GM19025 (cell line): ENCODE measurements around the gene CARD16.

ENCODE experiments used
- ATAC-seq: cut with Tn5 transposase; IDR thresholded peaks from one replicate; pipeline ENCODE4 v1.9.1; 2021; ENCODE audit warnings: mild to moderate bottlenecking, low read depth, moderate library complexity; ENCODE audit not compliant: unreplicated experiment

CARD16 gene

DNA sequence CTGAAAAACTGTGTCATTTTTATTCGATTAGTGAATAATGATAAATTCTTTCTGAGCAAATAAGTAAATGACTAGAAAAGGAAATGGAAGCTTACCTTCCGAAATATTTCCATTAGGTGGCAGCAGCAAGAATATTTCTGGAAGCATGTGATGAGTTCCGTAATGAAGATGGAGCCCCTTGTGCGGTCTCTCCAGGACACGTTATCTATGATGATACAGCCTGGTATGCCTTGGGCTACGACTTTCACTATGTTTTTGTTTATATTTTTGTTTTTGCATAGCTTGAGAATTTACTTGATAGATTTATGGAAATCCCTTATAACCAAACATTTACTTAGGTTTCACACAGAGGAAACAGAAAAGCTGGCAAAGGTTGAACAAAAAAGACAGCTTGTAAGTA is 47.8 kb downstream of the CARD16 start:
- no peak for ATAC-seq

DNA sequence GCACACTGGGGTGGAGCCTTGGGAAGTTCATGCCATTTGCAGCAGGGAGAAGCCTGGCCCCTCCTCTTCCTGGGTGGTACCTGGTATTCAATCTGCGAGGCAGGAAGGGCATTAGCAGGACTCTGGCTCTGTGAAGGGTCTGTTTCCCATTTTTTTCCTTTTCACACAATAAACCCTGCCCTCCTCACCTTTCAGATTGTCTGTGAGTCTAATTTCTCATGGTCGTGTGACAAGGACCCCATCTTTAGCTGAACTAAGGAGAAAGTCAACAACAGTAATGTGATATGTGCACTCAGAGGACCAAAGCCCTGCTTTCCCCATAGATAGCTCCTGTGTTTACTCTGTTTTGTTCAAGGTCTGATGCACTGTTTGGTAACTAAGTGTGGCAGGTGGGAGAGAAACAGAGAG is 50.1 kb downstream of the CARD16 start:
- ATAC-seq, result no peak

DNA sequence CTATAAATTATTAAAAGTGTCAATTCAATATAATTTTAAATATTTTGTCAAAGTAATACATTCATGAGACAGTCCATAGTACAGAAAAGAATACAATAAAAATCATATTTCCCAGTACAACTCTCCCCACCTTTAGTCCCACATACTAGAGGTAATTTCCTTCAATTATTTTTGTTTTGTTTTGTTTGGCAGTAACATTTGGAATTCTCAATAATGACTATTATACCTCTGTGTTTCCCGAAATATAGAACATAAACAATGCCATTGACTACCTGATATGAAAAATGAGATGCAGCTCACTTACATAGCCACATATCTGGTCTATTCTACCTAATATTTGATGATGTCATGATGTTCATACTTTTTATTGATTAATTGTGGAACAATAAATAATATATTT is 52.4 kb downstream of the CARD16 start:
- no peak for ATAC-seq

DNA sequence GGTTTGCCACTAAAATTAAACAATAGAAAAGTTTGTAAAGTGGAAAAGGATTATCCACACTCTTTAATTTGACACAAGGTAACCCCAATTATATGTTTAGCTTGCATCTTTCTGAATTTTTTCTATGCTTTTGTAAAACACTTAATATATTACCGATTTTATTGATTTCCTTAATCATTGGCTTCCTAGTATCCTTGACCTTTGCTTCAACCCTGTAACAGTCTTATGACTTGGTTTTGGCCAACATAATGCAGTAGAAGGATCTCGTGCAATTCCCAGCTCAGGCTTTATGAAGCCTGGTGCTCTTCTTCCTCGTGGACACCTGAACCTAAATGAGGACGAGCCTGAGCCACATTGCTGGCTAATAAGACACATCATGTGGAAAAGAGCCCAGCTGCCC is 53.1 kb downstream of the CARD16 start:
- ATAC-seq, result no peak
